KOPT-K1 (cell line): ENCODE data around the gene EYS.
"Not testable (repeated sequence)": the region's sequence is repeated elsewhere in the genome, so short reads cannot be mapped to it uniquely, and the experiment has no call there.

ENCODE experiments used
- H3K27ac ChIP-seq: fragments of 200-600 bp; sonication (generic); 2 replicates; pipeline ENCODE4 v1.5.1; 2016; ENCODE audit warnings: antibody characterized with exemption, mild to moderate bottlenecking, low read depth, low read length; ENCODE audit not compliant: poor library complexity, severe bottlenecking
- H3K36me3 ChIP-seq: fragments of 200-600 bp; sonication (generic); 2 replicates; pipeline ENCODE4 v1.5.1; 2017; ENCODE audit warnings: antibody characterized with exemption, mild to moderate bottlenecking, low read length, moderate library complexity; ENCODE audit not compliant: insufficient read depth
- H3K9me3 ChIP-seq: fragments of 200-600 bp; sonication (generic); 2 replicates; pipeline ENCODE4 v1.5.1; 2017; ENCODE audit warnings: antibody characterized with exemption, low read length, mild to moderate bottlenecking; ENCODE audit not compliant: insufficient read depth, poor library complexity, severe bottlenecking

The EYS gene

GRCh38 chr6:63864061-63864460 lies 1843.0 kb downstream of the EYS start:
- H3K27ac ChIP-seq, result no peak overlapping the region
- H3K36me3 ChIP-seq, result no peaks in the 10 kb centered on the region
- H3K9me3 ChIP-seq, result no peaks in the 10 kb centered on the region

DNA sequence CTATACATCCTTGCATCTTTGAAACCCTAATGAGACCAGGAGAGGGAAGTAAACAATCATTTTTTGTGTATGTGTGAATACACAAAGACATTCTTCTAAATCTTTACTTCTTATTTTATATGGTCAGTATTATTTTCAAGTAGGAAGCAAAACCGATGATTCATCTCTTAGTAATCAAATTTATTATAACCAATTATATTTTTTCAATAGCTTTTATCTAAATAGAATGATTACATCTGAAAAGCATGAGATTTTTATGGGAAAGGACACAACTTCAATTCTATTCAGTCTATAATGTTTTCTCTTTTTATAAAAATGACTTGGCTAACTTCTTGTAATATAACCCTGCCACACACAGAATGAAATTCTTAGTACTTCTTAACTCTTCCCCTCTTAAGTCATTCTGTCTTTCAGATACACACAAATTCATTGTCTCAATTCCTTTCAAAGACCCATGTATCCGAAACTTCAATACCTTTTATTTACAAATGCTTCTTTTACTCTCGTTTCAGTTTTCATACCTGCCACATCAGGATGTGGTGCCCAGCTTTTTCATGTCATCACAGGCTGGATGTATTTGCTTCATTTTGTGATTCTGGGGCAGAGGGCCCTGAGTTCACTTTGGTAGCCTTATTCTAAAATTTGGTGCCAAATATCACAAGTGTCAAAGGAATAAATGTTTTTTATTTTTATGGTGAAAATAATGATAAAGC lies 1844.4 kb downstream of the EYS start:
- Histone ChIP-seq H3K9me3 (no peaks in the 10 kb centered on the region), H3K36me3 (no peaks in the 10 kb centered on the region), H3K27ac (no peak overlapping the region)

GRCh38 chr6:63859528-63859927 lies 1847.5 kb downstream of the EYS start:
- no peaks in the 10 kb centered on the region for H3K9me3 ChIP-seq
- no peaks in the 10 kb centered on the region for H3K36me3 ChIP-seq
- H3K27ac ChIP-seq, result no peak overlapping the region

DNA sequence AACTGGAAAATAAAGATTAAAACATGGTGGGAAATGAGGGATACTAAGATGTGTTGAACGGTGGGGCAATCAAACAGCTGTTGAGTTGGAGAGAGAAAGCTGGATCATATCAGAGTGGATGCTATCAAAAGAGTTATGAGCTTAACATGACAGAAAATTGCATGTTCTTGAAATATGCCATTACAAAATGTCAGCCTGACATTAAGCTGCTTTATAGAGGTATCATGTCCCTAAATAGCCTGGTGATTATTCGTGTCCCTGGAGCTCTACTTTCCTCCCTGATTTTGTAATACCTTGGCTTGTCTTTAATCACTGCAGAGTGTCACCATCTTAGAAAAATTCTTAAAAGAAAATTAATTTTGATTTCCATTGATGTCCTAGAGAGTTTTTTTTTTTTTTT lies 1848.3 kb downstream of the EYS start:
- H3K9me3 ChIP-seq, result no peaks in the 10 kb centered on the region
- no peak overlapping the region for H3K27ac ChIP-seq
- H3K36me3 ChIP-seq, result no peaks in the 10 kb centered on the region

DNA sequence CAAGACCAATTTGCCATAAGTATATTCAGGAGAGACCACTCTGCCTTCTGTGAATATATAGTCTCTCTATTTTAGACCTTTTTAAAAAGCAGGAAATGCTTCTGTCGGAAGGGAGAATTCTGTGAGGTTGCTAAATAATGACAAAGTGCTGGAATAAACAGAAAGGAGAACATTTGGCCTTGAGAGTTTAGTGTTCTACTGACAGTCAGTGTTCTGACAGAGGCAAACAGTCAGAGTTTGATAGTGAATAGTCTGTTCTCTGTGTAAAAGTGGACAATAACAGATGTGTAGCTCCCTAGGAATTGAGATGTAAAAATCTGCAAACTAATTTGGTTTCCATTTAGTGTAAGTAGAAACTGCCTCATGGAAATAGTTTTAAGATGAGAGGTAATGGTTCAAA lies 1850.8 kb downstream of the EYS start:
- no peaks in the 10 kb centered on the region for H3K9me3 ChIP-seq
- no peaks in the 10 kb centered on the region for H3K36me3 ChIP-seq
- H3K27ac ChIP-seq, result no peak overlapping the region

DNA sequence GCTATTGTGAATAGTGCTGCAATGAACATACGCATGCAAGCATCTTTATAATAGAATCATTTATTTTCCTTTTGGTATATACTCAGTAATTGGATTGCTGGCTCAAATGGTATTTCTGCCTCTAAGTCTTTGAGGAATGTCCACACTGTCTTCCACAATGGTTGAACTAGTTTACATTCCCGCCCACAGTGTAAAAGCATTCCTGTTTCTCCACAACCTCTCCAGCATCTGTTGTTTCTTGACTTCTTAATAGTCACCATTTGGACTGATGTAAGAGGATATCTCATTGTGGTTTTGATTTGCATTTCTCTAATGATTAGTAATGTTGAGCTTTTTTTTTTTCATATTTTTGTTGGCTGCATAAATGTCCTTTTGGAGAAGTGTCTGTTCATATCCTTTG lies 1862.7 kb downstream of the EYS start:
- no peaks in the 10 kb centered on the region for H3K36me3 ChIP-seq
- no peak overlapping the region for H3K27ac ChIP-seq

GRCh38 chr6:63839485-63839884 lies 1867.5 kb downstream of the EYS start:
- H3K27ac ChIP-seq, result no peak overlapping the region
- H3K9me3 ChIP-seq, result no peaks in the 10 kb centered on the region
- H3K36me3 ChIP-seq, result no peaks in the 10 kb centered on the region

More for the DNA sequence above, 1862.7 kb downstream of the EYS start:
- H3K9me3 ChIP-seq, result no peaks in the 10 kb centered on the region

DNA sequence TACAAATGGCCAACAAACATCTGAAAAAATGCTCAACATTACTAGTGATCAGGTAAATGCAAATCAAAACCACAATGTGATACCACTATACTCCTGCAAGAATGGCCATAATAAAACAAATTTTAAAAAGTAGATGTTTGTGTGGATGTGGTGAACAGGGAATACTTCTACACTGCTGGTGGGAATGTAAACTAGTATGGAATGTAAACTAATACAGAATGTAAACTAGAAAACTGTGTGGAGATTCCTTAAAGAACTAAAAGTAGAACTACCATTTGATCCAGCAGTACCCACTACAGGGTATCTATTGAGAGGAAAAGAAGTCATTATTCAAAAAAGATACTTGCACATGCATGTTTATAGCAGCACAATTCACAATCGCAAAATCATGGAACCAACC lies 1878.3 kb downstream of the EYS start:
- not testable (repeated sequence) for H3K27ac ChIP-seq, H3K36me3 ChIP-seq, H3K9me3 ChIP-seq

GRCh38 chr6:63824722-63825121 lies 1882.3 kb downstream of the EYS start:
- Histone ChIP-seq H3K36me3 (no peaks in the 10 kb centered on the region), H3K27ac (no peak overlapping the region), H3K9me3 (no peaks in the 10 kb centered on the region)

- Histone ChIP-seq H3K27ac (no peak overlapping the region), H3K9me3 (no peaks in the 10 kb centered on the region), H3K36me3 (no peaks in the 10 kb centered on the region)
These were observed 1885.6 kb downstream of the EYS start for GRCh38 chr6:63821442-63821841.

DNA sequence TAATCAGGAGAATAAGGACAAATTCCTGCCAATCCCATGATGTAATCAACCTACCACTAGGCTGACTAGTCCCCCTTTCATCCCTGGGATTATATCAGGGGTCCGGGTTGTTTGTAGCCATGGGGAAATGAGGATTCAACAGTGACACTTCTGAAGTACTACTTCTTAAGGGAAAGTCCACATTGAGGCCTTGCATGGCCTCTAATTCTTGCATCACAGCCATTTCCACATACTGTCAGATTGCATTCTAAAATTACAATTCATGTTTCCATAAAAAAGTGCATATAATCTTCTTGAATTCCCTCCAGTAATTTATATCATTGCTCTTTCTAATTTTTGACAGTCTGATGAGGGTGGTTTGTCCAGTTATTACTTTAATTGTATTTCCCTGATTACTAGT lies 1887.2 kb downstream of the EYS start:
- Histone ChIP-seq H3K27ac (no peak overlapping the region), H3K9me3 (no peaks in the 10 kb centered on the region), H3K36me3 (no peaks in the 10 kb centered on the region)

DNA sequence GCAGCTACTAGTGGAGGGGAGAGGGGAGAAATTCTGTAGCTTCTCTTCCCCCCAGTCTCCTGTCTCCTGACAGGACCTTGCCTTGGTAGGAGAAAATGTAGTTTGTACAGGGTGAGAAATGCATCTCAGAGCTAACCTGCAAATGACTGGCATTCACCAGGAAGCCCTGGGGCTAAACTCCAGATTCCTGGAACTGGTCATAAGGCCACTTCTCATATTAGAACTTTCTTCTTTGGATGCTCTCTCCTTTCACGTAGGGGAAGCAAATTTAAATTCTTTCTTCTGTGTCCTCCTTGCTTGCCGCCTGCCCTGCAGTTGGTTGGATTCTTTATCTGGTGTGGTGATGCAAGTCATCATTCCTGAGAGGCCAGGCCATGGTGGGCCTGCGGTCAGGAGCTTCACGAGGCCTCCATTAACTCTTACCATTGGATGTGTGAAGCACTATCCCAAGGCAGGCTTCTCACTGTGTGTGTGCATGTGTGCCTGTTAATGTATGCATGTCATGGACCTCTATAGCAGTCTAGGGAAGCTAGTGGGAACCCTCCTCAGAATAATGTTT lies 1889.5 kb downstream of the EYS start:
- Histone ChIP-seq H3K36me3 (no peaks in the 10 kb centered on the region), H3K27ac (no peak overlapping the region), H3K9me3 (no peaks in the 10 kb centered on the region)

- Histone ChIP-seq H3K27ac (no peak overlapping the region), H3K36me3 (no peaks in the 10 kb centered on the region), H3K9me3 (no peaks in the 10 kb centered on the region)
These were observed 1890.0 kb downstream of the EYS start for GRCh38 chr6:63816982-63817436.

GRCh38 chr6:63816401-63816981 lies 1890.5 kb downstream of the EYS start:
- Histone ChIP-seq H3K9me3 (no peaks in the 10 kb centered on the region), H3K36me3 (no peaks in the 10 kb centered on the region), H3K27ac (no peak overlapping the region)

GRCh38 chr6:63814459-63814858 lies 1892.6 kb downstream of the EYS start:
- no peaks in the 10 kb centered on the region for H3K36me3 ChIP-seq
- no peak overlapping the region for H3K27ac ChIP-seq
- H3K9me3 ChIP-seq, result no peaks in the 10 kb centered on the region
